OCI-LY3 (cell line): ENCODE measurements around the gene SLC66A2.

ENCODE experiments used
- CTCF ChIP-seq: fragments of 200-600, 300-600 bp; sonication (generic); IDR thresholded peaks from 2 replicates; pipeline ENCODE4 v1.5.1; 2014; ENCODE audit warnings: antibody characterized with exemption, low read length, low read depth
- EZH2phosphoT487 ChIP-seq: fragments of 200-600 bp; shearing (Covaris generic); IDR thresholded peaks from 2 replicates; pipeline ENCODE4 v1.6.1; 2018; ENCODE audit warnings: antibody characterized with exemption, mixed run types, low read depth

DNA sequence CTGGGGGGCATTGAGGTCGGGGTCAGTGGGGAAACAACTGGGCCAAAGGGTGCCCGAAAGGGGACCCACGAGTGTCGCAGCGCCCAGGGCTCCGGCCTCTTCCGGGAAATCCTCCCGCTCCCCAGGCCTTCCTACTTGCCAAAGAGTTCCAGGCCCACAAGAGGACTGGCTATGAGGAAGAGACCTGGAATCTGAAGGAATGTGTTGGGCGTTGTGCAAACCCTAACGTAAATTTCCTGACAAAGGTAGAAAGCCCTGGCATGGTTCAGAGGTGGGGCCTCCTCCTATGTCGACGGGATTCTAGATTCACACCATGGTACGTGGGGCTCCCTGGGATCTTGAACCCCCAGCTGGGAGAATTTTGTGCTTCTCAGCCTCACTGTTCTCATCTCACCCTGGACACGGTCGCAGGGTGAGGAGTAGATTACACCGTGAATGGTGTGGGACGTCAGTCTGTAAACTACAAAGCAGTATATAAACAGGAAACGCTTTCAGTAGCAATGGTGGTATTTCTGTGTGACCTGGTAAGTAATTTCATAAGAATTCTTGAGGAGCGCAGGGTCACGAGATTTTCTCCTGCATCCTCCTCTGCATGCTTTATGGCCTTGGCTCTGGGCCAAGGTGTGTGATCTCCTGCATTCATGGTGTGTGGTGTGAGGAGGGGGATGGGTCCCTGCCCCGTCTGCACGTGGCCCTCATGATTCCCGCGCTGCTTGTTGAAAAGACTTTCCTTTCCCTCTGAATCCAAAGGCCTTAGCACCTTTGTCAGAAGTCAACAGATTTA, 13.9 kb upstream of the SLC66A2 start:
- TF ChIP-seq CTCF (no peak), EZH2phosphoT487 (no peak)
